ENCODE data around the gene TMEM52. TPM values are rescaled to one million over a fixed set of nuclear protein-coding genes. Genes with fewer than 3 reads are reported as not detected.

Gene TMEM52
- total and polyA plus RNA-seq, 2 of the 13 experiments (the other 11 are each of a cell fraction or from before 2014, with no cell fraction given), result 13.2 to 18.7 TPM

- TF ChIP-seq ESRRA (CRISPR knock-in tag; IDR thresholded peaks at IDR 0.05; ENCODE audit: low read depth), result 0 out of 2 replicates have a peak, but pooled peaks have one; percentile 66
- TF ChIP-seq HMG20B (CRISPR knock-in tag; conservative IDR thresholded peaks at IDR 0.05), result no peak
- peak; percentile 79 for TF ChIP-seq SNAPC4 (CRISPR knock-in tag; IDR thresholded peaks at IDR 0.05)
- TF ChIP-seq JDP2 (CRISPR knock-in tag; IDR thresholded peaks at IDR 0.05; ENCODE audit: borderline replicate concordance), result no peak
- TF ChIP-seq ZNF629 (CRISPR knock-in tag; conservative IDR thresholded peaks at IDR 0.05), result peak; percentile 43; the same call in 1 of the 2 replicates
- TF ChIP-seq ZNF879 (CRISPR knock-in tag; IDR thresholded peaks at IDR 0.05), result no peak
- TF ChIP-seq ZNF672 (CRISPR knock-in tag; IDR thresholded peaks at IDR 0.05), result no peak
- TF ChIP-seq ZFP41 (CRISPR knock-in tag; IDR thresholded peaks at IDR 0.05; ENCODE audit: borderline replicate concordance), result no peak
- no peak for TF ChIP-seq ZBTB7A (CRISPR knock-in tag; IDR thresholded peaks at IDR 0.05)
- TF ChIP-seq ZNF326 (CRISPR knock-in tag; IDR thresholded peaks at IDR 0.05; ENCODE audit: borderline replicate concordance), result no peak
- TF ChIP-seq PRPF4 (IDR thresholded peaks at IDR 0.05; ENCODE audit: low read depth, low read length, poor library complexity, severe bottlenecking), result no peak
- no peak for TF ChIP-seq RBM39 (IDR thresholded peaks at IDR 0.05; ENCODE audit: low read depth, low read length, poor library complexity, severe bottlenecking)
- TF ChIP-seq SP2 (CRISPR knock-in tag; IDR thresholded peaks at IDR 0.05), result no peak
- TF ChIP-seq ZBTB1 (CRISPR knock-in tag; IDR thresholded peaks at IDR 0.05; ENCODE audit: borderline replicate concordance), result no peak
- TF ChIP-seq TBL1XR1 (IDR thresholded peaks at IDR 0.05; ENCODE audit: borderline replicate concordance, low read length, partially characterized antibody), result no peak
- no peak for TF ChIP-seq ZNF138 (CRISPR knock-in tag; IDR thresholded peaks at IDR 0.05; ENCODE audit: low read depth)
- no peak for TF ChIP-seq ATF1 (CRISPR knock-in tag; IDR thresholded peaks at IDR 0.05)
- TF ChIP-seq ZNF143 (CRISPR knock-in tag; IDR thresholded peaks at IDR 0.05), result no peak
- no peak; the same call in 1 of the 2 replicates for TF ChIP-seq FOXA3 (CRISPR knock-in tag; IDR thresholded peaks at IDR 0.05)
- TF ChIP-seq TFDP2 (CRISPR knock-in tag; IDR thresholded peaks at IDR 0.05), result no peak
- TF ChIP-seq ZBTB43 (CRISPR knock-in tag; conservative IDR thresholded peaks at IDR 0.05), result 0 out of 2 replicates have a peak, but pooled peaks have one; percentile 40
- TF ChIP-seq MYC (CRISPR knock-in tag; IDR thresholded peaks at IDR 0.05; ENCODE audit: borderline replicate concordance), result peak; percentile 54; the same call in 1 of the 2 replicates
Observed at GRCh38 chr1:1922956-1923833, 4.1 kb upstream of the TMEM52 start (continued).
